NOMO-1 treated with DMSO at 0.1 percent for 48 hours (cell line): ENCODE data around the gene DCTN1.

Experiments
- DNase-seq: peaks from one replicate; lab custom pipeline; 2025; ENCODE audit not compliant: unreplicated experiment; lab: John Stamatoyannopoulos, UW

DCTN1 gene

GRCh38 chr2:74414441-74414840 is 34.3 kb upstream of the DCTN1 start:
- no peak for DNase-seq

- no peak for DNase-seq
These were observed 33.0 kb upstream of the DCTN1 start for GRCh38 chr2:74413001-74413698.

GRCh38 chr2:74407682-74408081 is 27.6 kb upstream of the DCTN1 start:
- no peak for DNase-seq

- DNase-seq, result no peak
These were observed 25.9 kb upstream of the DCTN1 start for GRCh38 chr2:74406035-74406434.

- DNase-seq, result no peak
These were observed 21.8 kb upstream of the DCTN1 start for GRCh38 chr2:74401891-74402290.

GRCh38 chr2:74399785-74400184 is 19.7 kb upstream of the DCTN1 start:
- peak; percentile 54 for DNase-seq

- no peak for DNase-seq
These were observed 16.0 kb upstream of the DCTN1 start for GRCh38 chr2:74396149-74396548.

GRCh38 chr2:74393525-74393924 is 13.4 kb upstream of the DCTN1 start:
- no peak for DNase-seq

GRCh38 chr2:74392449-74392743 is 12.3 kb upstream of the DCTN1 start:
- DNase-seq, result no peak

- peak; percentile 90 for DNase-seq
These were observed 11.7 kb upstream of the DCTN1 start for GRCh38 chr2:74391580-74392448.

- DNase-seq, result no peak
These were observed 11.1 kb upstream of the DCTN1 start for GRCh38 chr2:74391209-74391579.

GRCh38 chr2:74390606-74391005 is 10.5 kb upstream of the DCTN1 start:
- no peak for DNase-seq

GRCh38 chr2:74387346-74387745 is 7.2 kb upstream of the DCTN1 start:
- DNase-seq, result no peak

GRCh38 chr2:74385396-74385795 is 5.3 kb upstream of the DCTN1 start:
- no peak for DNase-seq

- DNase-seq, result no peak
These were observed 3.9 kb upstream of the DCTN1 start for GRCh38 chr2:74384051-74384450.

- DNase-seq, result no peak
These were observed 3.1 kb upstream of the DCTN1 start for GRCh38 chr2:74383254-74383653.

- no peak for DNase-seq
These were observed 1.6 kb upstream of the DCTN1 start for GRCh38 chr2:74381751-74382150.

- DNase-seq, result no peak
These were observed 2.1 kb downstream of the DCTN1 start for GRCh38 chr2:74378007-74378406.

GRCh38 chr2:74375838-74376237 is 4.3 kb downstream of the DCTN1 start:
- DNase-seq, result no peak

GRCh38 chr2:74374509-74375205 is 5.5 kb downstream of the DCTN1 start:
- DNase-seq, result no peak

- no peak for DNase-seq
These were observed 6.1 kb downstream of the DCTN1 start for GRCh38 chr2:74373985-74374384.

- DNase-seq, result no peak
These were observed 6.9 kb downstream of the DCTN1 start for GRCh38 chr2:74373221-74373676.
